ENCODE results near the gene RNF181. TPM values are rescaled to one million over a fixed set of nuclear protein-coding genes. Genes with fewer than 3 reads are reported as not detected.

Gene RNF181
- polyA plus RNA-seq, 1 of the 3 experiments (the other 2 are of a cell fraction), result 312 TPM

DNA sequence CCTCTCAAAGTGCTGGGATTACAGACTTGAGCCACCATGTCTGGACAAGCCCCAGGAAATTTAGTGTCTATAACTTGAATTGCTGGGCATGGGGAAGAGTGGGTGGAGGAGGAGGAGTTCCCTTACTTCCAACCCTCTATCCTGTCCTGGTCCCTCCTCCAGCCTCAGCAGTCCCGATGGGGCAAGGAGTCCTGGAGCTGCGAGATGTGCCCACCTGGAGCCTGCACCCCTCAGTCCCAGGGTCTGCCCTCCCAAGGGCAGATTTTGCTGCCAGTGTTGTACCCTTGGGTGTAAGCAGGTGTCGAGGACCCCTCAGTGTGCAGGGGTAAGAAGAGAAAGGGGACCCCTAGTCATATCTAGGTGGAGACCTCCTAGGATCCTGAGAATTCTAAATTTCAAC, 15.3 kb upstream of the RNF181 start:
- H3K27me3 ChIP-seq (ENCODE audit: insufficient read depth), result no peaks in the 10 kb centered on the region
- CTCF ChIA-PET, result interaction anchor here (1.6 kb wide), 1 partner anchor 10 kb away, joined by 3 read pairs; no protein-coding TSS in a partner anchor
- H3K79me2 ChIP-seq (ENCODE audit: insufficient read depth), result no peaks in the 10 kb centered on the region
- H3K9me3 ChIP-seq, result no peaks in the 10 kb centered on the region
- H3F3A ChIP-seq (replicated peaks; ENCODE audit: insufficient read depth), result no peaks in the 10 kb centered on the region
- no peaks in the 10 kb centered on the region for H3K36me3 ChIP-seq (replicated peaks in 1 of 2; ENCODE audit: control insufficient read depth in 1 of 2, insufficient read depth in 2 of 2, low read length in 1 of 2)
- H4K20me1 ChIP-seq (ENCODE audit: insufficient read depth), result no peaks in the 10 kb centered on the region
- H3K4me1 ChIP-seq (ENCODE audit: control insufficient read depth in 1 of 2, insufficient read depth in 2 of 2, low read depth in 1 of 2, low read length in 1 of 2), result peaks cover 5 to 7% of the 10 kb centered on the region in 2 experiments; a peak in 2 of 4 replicates
- POLR2A ChIA-PET, result no interaction called here
- no peak overlapping the region for H3K4me2 ChIP-seq
- H3K27ac ChIP-seq (ENCODE audit: low read depth in 2 of 2, low read length in 1 of 2), result no peak overlapping the region
- H2AFZ ChIP-seq (ENCODE audit: low read depth), result no peak overlapping the region
- no peak overlapping the region for H3K4me3 ChIP-seq (ENCODE audit: low read depth in 2 of 2, low read length in 1 of 2)
- TF ChIP-seq, protein P1, sequence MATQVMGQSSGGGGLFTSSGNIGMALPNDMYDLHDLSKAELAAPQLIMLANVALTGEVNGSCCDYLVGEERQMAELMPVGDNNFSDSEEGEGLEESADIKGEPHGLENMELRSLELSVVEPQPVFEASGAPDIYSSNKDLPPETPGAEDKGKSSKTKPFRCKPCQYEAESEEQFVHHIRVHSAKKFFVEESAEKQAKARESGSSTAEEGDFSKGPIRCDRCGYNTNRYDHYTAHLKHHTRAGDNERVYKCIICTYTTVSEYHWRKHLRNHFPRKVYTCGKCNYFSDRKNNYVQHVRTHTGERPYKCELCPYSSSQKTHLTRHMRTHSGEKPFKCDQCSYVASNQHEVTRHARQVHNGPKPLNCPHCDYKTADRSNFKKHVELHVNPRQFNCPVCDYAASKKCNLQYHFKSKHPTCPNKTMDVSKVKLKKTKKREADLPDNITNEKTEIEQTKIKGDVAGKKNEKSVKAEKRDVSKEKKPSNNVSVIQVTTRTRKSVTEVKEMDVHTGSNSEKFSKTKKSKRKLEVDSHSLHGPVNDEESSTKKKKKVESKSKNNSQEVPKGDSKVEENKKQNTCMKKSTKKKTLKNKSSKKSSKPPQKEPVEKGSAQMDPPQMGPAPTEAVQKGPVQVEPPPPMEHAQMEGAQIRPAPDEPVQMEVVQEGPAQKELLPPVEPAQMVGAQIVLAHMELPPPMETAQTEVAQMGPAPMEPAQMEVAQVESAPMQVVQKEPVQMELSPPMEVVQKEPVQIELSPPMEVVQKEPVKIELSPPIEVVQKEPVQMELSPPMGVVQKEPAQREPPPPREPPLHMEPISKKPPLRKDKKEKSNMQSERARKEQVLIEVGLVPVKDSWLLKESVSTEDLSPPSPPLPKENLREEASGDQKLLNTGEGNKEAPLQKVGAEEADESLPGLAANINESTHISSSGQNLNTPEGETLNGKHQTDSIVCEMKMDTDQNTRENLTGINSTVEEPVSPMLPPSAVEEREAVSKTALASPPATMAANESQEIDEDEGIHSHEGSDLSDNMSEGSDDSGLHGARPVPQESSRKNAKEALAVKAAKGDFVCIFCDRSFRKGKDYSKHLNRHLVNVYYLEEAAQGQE (IDR thresholded peaks at IDR 0.05; ENCODE audit: low read depth, low read length), result no peak
- no peak for TF ChIP-seq SIN3A (IDR thresholded peaks at IDR 0.05; ENCODE audit: borderline replicate concordance, low read depth, low read length)
- no peak for TF ChIP-seq NRF1 (IDR thresholded peaks at IDR 0.05; ENCODE audit: low read depth, low read length)
- TF ChIP-seq EP300 (IDR thresholded peaks at IDR 0.05; ENCODE audit: borderline replicate concordance in 1 of 2, low read depth in 1 of 2, low read length in 1 of 2), result no peak
- TF ChIP-seq TAF1 (IDR thresholded peaks at IDR 0.05; ENCODE audit: borderline replicate concordance, low read depth, low read length), result no peak
- TF ChIP-seq RAD21 (IDR thresholded peaks at IDR 0.05; ENCODE audit: low read length), result no peak
- no peak for TF ChIP-seq ELF1 (IDR thresholded peaks at IDR 0.05)
- TF ChIP-seq, protein P2, sequence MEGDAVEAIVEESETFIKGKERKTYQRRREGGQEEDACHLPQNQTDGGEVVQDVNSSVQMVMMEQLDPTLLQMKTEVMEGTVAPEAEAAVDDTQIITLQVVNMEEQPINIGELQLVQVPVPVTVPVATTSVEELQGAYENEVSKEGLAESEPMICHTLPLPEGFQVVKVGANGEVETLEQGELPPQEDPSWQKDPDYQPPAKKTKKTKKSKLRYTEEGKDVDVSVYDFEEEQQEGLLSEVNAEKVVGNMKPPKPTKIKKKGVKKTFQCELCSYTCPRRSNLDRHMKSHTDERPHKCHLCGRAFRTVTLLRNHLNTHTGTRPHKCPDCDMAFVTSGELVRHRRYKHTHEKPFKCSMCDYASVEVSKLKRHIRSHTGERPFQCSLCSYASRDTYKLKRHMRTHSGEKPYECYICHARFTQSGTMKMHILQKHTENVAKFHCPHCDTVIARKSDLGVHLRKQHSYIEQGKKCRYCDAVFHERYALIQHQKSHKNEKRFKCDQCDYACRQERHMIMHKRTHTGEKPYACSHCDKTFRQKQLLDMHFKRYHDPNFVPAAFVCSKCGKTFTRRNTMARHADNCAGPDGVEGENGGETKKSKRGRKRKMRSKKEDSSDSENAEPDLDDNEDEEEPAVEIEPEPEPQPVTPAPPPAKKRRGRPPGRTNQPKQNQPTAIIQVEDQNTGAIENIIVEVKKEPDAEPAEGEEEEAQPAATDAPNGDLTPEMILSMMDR (IDR thresholded peaks at IDR 0.05), result no peak
- TF ChIP-seq, protein P3, sequence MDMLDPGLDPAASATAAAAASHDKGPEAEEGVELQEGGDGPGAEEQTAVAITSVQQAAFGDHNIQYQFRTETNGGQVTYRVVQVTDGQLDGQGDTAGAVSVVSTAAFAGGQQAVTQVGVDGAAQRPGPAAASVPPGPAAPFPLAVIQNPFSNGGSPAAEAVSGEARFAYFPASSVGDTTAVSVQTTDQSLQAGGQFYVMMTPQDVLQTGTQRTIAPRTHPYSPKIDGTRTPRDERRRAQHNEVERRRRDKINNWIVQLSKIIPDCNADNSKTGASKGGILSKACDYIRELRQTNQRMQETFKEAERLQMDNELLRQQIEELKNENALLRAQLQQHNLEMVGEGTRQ (IDR thresholded peaks at IDR 0.05; ENCODE audit: borderline replicate concordance, low read depth, low read length), result no peak
- no peak for TF ChIP-seq FOSL2 (IDR thresholded peaks at IDR 0.05; ENCODE audit: borderline replicate concordance, low read depth)
- TF ChIP-seq MEF2A (IDR thresholded peaks at IDR 0.05; ENCODE audit: borderline replicate concordance, low read depth), result no peak
- no peak for TF ChIP-seq NFIC (IDR thresholded peaks at IDR 0.05; ENCODE audit: borderline replicate concordance)
- TF ChIP-seq, protein P4, sequence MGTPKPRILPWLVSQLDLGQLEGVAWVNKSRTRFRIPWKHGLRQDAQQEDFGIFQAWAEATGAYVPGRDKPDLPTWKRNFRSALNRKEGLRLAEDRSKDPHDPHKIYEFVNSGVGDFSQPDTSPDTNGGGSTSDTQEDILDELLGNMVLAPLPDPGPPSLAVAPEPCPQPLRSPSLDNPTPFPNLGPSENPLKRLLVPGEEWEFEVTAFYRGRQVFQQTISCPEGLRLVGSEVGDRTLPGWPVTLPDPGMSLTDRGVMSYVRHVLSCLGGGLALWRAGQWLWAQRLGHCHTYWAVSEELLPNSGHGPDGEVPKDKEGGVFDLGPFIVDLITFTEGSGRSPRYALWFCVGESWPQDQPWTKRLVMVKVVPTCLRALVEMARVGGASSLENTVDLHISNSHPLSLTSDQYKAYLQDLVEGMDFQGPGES (IDR thresholded peaks at IDR 0.05; ENCODE audit: low read depth, low read length), result no peak
- 70% methylated on average over 1 of the region's 3 CpGs for WGBS (ENCODE audit: low lambda C conversion rate)
- H3K9ac ChIP-seq, result no peak overlapping the region
- H3K9me2 ChIP-seq, result no peaks in the 10 kb centered on the region
- no peak for DNase-seq
